H9 (cell line): ENCODE results near the gene GRIK4. TPM values are rescaled to one million over a fixed set of nuclear protein-coding genes. Genes with fewer than 3 reads are reported as not detected.

Experiments used
- DNase-seq: peaks from one replicate; pipeline ENCODE4 v3.0.0-alpha.2; 2017
- H2AFZ ChIP-seq: one replicate; pipeline ENCODE4 v1.6.1; 2013; ENCODE audit warnings: mild to moderate bottlenecking, low read length, control low read depth, moderate library complexity
- H2AK5ac ChIP-seq: 2 replicates; pipeline ENCODE4 v1.6.1; 2013; ENCODE audit warnings: low read length, control low read depth, mixed read lengths; ENCODE audit not compliant: insufficient read length
- H2BK120ac ChIP-seq: one replicate; pipeline ENCODE4 v1.6.1; 2013; ENCODE audit warnings: low read depth, mild to moderate bottlenecking, low read length, control low read depth, inconsistent platforms; ENCODE audit not compliant: poor library complexity, severe bottlenecking
- H2BK12ac ChIP-seq: 2 replicates; pipeline ENCODE4 v1.6.1; 2013; ENCODE audit warnings: low read length, control low read depth, mixed read lengths, low read depth; ENCODE audit not compliant: insufficient read length
- H2BK15ac ChIP-seq: 2 replicates; pipeline ENCODE4 v1.6.1; 2013; ENCODE audit warnings: low read depth, low read length, control low read depth
- H2BK20ac ChIP-seq: one replicate; pipeline ENCODE4 v1.6.1; 2013; ENCODE audit warnings: low read depth, mild to moderate bottlenecking, low read length, control low read depth, inconsistent platforms; ENCODE audit not compliant: poor library complexity, severe bottlenecking
- H2BK5ac ChIP-seq: 2 replicates; pipeline ENCODE4 v1.6.1; 2013; ENCODE audit warnings: low read length, control low read depth, mixed read lengths; ENCODE audit not compliant: insufficient read length
- H3K14ac ChIP-seq: 2 replicates; pipeline ENCODE4 v1.6.1; 2013; ENCODE audit warnings: low read length, control low read depth; ENCODE audit not compliant: insufficient read depth
- H3K18ac ChIP-seq: 2 replicates; pipeline ENCODE4 v1.6.1; 2013; ENCODE audit warnings: low read depth, mild to moderate bottlenecking, mixed read lengths, low read length, control low read depth; ENCODE audit not compliant: insufficient read length
- H3K23ac ChIP-seq: 2 replicates; pipeline ENCODE4 v1.6.1; 2013; ENCODE audit warnings: low read length, control low read depth, mixed read lengths, low read depth; ENCODE audit not compliant: insufficient read length
- H3K23me2 ChIP-seq: 2 replicates; pipeline ENCODE4 v1.6.1; 2013; ENCODE audit warnings: low read depth, mild to moderate bottlenecking, mixed read lengths, low read length, control low read depth; ENCODE audit not compliant: insufficient read length, poor library complexity, severe bottlenecking
- H3K27ac ChIP-seq: 2 replicates; pipeline ENCODE4 v1.5.1; 2013; ENCODE audit warnings: low read length, control low read depth, mixed read lengths, low read depth; ENCODE audit not compliant: insufficient read length
- H3K27me3 ChIP-seq: 2 replicates; pipeline ENCODE4 v1.6.1; 2013; ENCODE audit warnings: low read length, control low read depth, inconsistent platforms; ENCODE audit not compliant: insufficient read depth
- H3K4ac ChIP-seq: 2 replicates; pipeline ENCODE4 v1.6.1; 2013; ENCODE audit warnings: low read depth, mild to moderate bottlenecking, control low read depth, inconsistent platforms, low read length, moderate library complexity
- H3K4me1 ChIP-seq: 2 replicates; pipeline ENCODE4 v1.6.1; 2013; ENCODE audit warnings: low read length, control low read depth, inconsistent platforms; ENCODE audit not compliant: insufficient read depth
- H3K4me2 ChIP-seq: 2 replicates; pipeline ENCODE4 v1.6.1; 2013; ENCODE audit warnings: low read length, control low read depth, mixed read lengths; ENCODE audit not compliant: insufficient read length, insufficient read depth
- H3K56ac ChIP-seq: 2 replicates; pipeline ENCODE4 v1.6.1; 2013; ENCODE audit warnings: low read depth, mild to moderate bottlenecking, mixed read lengths, low read length, control low read depth; ENCODE audit not compliant: insufficient read length
- H3K79me1 ChIP-seq: 2 replicates; pipeline ENCODE4 v1.6.1; 2013; ENCODE audit warnings: low read depth, mild to moderate bottlenecking, moderate library complexity, low read length, control low read depth, inconsistent platforms; ENCODE audit not compliant: insufficient read depth, poor library complexity, severe bottlenecking
- H3K79me2 ChIP-seq: 2 replicates; pipeline ENCODE4 v1.6.1; 2013; ENCODE audit warnings: low read length, control low read depth, inconsistent platforms; ENCODE audit not compliant: insufficient read depth
- H3K9ac ChIP-seq: 2 replicates; pipeline ENCODE4 v1.6.1; 2013; ENCODE audit warnings: low read length, control low read depth, mixed read lengths; ENCODE audit not compliant: insufficient read length; ENCODE audit errors: extremely low read depth
- H3K9me3 ChIP-seq: one replicate; pipeline ENCODE4 v1.6.1; 2013; ENCODE audit warnings: low read depth, low read length, inconsistent platforms; ENCODE audit not compliant: control insufficient read depth
- H3T11ph ChIP-seq: one replicate; pipeline ENCODE4 v1.6.1; 2013; ENCODE audit warnings: mild to moderate bottlenecking, low read length, control low read depth, inconsistent platforms
- H4K20me1 ChIP-seq: one replicate; pipeline ENCODE4 v1.6.1; 2013; ENCODE audit not compliant: control insufficient read depth, insufficient read length, insufficient read depth
- H4K5ac ChIP-seq: 2 replicates; pipeline ENCODE4 v1.6.1; 2013; ENCODE audit warnings: low read depth, mild to moderate bottlenecking, mixed read lengths, low read length, control low read depth; ENCODE audit not compliant: insufficient read length
- H4K8ac ChIP-seq: replicated peaks from 2 replicates; pipeline ENCODE4 v1.6.1; 2013; ENCODE audit warnings: low read length, control low read depth, mixed read lengths, low read depth; ENCODE audit not compliant: insufficient read length
- H4K91ac ChIP-seq: 2 replicates; pipeline ENCODE4 v1.6.1; 2013; ENCODE audit warnings: low read depth, mild to moderate bottlenecking, moderate library complexity, mixed read lengths, low read length, control low read depth; ENCODE audit not compliant: insufficient read length
- H3K27ac Mint-ChIP-seq, 3 experiments: 2 replicates in 2 of 3; 3 replicates in 1 of 3; pipeline ENCODE4 v1.8.0; 2020 to 2021; ENCODE audit warnings: mixed read lengths in 3 of 3, mild to moderate bottlenecking in 1 of 3, moderate library complexity in 1 of 3
- H3K27me3 Mint-ChIP-seq: 2 replicates; pipeline ENCODE4 v1.8.0; 2021; ENCODE audit warnings: low read depth, mild to moderate bottlenecking, moderate library complexity, mixed read lengths
- H3K36me3 Mint-ChIP-seq, 3 experiments: 2 replicates in 2 of 3; 3 replicates in 1 of 3; pipeline ENCODE4 v1.8.0; 2020 to 2021; ENCODE audit warnings: low read depth in 3 of 3, mixed read lengths in 3 of 3; ENCODE audit not compliant: insufficient read depth in 1 of 3
- H3K4me1 Mint-ChIP-seq, 2 experiments: 2 replicates each; pipeline ENCODE4 v1.8.0; 2020; ENCODE audit warnings: mixed read lengths in 2 of 2
- H3K4me3 Mint-ChIP-seq, 2 experiments: 2 replicates in 1 of 2; 3 replicates in 1 of 2; pipeline ENCODE4 v1.8.0; 2020 to 2021; ENCODE audit warnings: mild to moderate bottlenecking in 2 of 2, mixed read lengths in 2 of 2, moderate library complexity in 1 of 2
- H3K9me3 Mint-ChIP-seq, 2 experiments: 2 replicates in 1 of 2; 3 replicates in 1 of 2; pipeline ENCODE4 v1.8.0; 2020; ENCODE audit warnings: mild to moderate bottlenecking in 2 of 2, mixed read lengths in 2 of 2, moderate library complexity in 1 of 2
- CTCF ChIP-seq: fragments of 200-600 bp; sonication (generic); conservative IDR thresholded peaks from 3 replicates; pipeline ENCODE4 v1.8.0; 2021; ENCODE audit warnings: antibody characterized with exemption, mild to moderate bottlenecking
- WGBS: extraction: QIAGEN DNeasy Blood & Tissue Kit; methylation state at CpG from one replicate; pipeline ENCODE4 v1.1.7; 2013; ENCODE audit warnings: missing lambda C conversion rate, low lambda C conversion rate, mixed read lengths; ENCODE audit not compliant: insufficient read length; ENCODE audit errors: extremely low coverage; 5-methylcytosine and 5-hydroxymethylcytosine counted together
- total RNA-seq: library from RNA; stranded (reverse); gene quantifications from 2 replicates; pipeline ENCODE4 v1.2.1, GENCODE V29; 2021

GRIK4 gene
- total RNA-seq, 1 experiment from 2014 or later = 2.3 TPM

- H3K27ac Mint-ChIP-seq = 0 out of 7 replicates have a peak overlapping the region, but pooled peaks of 1 of the 3 experiments have one; percentile 50
- no peak overlapping the region for H2BK15ac ChIP-seq
Observed at GRCh38 chr11:120648771-120649170, 137.2 kb downstream of the GRIK4 start.

More at GRCh38 chr11:120648771-120649170, 137.2 kb downstream of the GRIK4 start:
- Histone ChIP-seq H2BK20ac (no peak overlapping the region), H2BK5ac (no peak overlapping the region), H2AK5ac (no peak overlapping the region), H3T11ph (no peak overlapping the region), H4K20me1 (peaks cover 3% of the 10 kb centered on the region), H3K4me1 (peaks cover 16% of the 10 kb centered on the region; the same call in 1 of the 2 replicates), H2AFZ (no peak overlapping the region), H3K79me1 (no peaks in the 10 kb centered on the region), H3K9ac (no peak overlapping the region), H3K9me3 (no peaks in the 10 kb centered on the region), H3K4ac (no peak overlapping the region), H4K5ac (no peak overlapping the region), H3K27me3 (peaks cover 53% of the 10 kb centered on the region), H3K18ac (no peak overlapping the region), H2BK12ac (no peak overlapping the region), H4K91ac (no peak overlapping the region), H3K27ac (no peak overlapping the region), H3K4me2 (no peak overlapping the region), H2BK120ac (no peak overlapping the region), H3K14ac (no peak overlapping the region; the same call in 1 of the 2 replicates), H4K8ac (no peak overlapping the region), H3K79me2 (no peaks in the 10 kb centered on the region), H3K23ac (no peak overlapping the region), H3K56ac (no peak overlapping the region), H3K23me2 (no peaks in the 10 kb centered on the region)
- Mint-ChIP-seq H3K4me1 (peaks cover 16 to 17% of the 10 kb centered on the region in 2 experiments), H3K4me3 (no peak overlapping the region), H3K36me3 (no peaks in the 10 kb centered on the region), H3K9me3 (peaks cover 0 to 3% of the 10 kb centered on the region in 2 experiments; a peak in 1 of 5 replicates), H3K27me3 (peaks cover 100% of the 10 kb centered on the region)
- no CpG with 5 or more reads among the region's 6 CpGs for WGBS
- no peak for TF ChIP-seq CTCF
- DNase-seq = no peak
